Keratinocyte (primary cell): ENCODE data around the gene KIF25. TPM values are rescaled to one million over a fixed set of nuclear protein-coding genes. Genes with fewer than 3 reads are reported as not detected.
"Not testable (repeated sequence)": the region's sequence is repeated elsewhere in the genome, so short reads cannot be mapped to it uniquely, and the experiment has no call there.

Source experiments
- DNase-seq: peaks from one replicate; pipeline ENCODE4 v3.0.0-alpha.2; 2011; ENCODE audit warnings: low read depth, missing footprints, low spot score
- FAIRE-seq: peaks from 2 replicates; lab custom pipeline; 2011; peaks lifted over from hg19 to GRCh38; lab: Jason Lieb, UNC
- H2AFZ ChIP-seq: 2 replicates; pipeline ENCODE4 v1.6.0; 2012; ENCODE audit warnings: low read length, control low read depth, inconsistent platforms; ENCODE audit not compliant: control insufficient read depth
- H3K27ac ChIP-seq: 2 replicates; pipeline ENCODE4 v1.5.1; 2011; ENCODE audit warnings: low read length; ENCODE audit not compliant: control insufficient read depth, insufficient read depth
- H3K27me3 ChIP-seq: 3 replicates; pipeline ENCODE4 v1.6.0; 2011; ENCODE audit warnings: low read length; ENCODE audit not compliant: control insufficient read depth, insufficient read depth; ENCODE audit errors: extremely low read depth
- H3K36me3 ChIP-seq, 2 experiments: 2 replicates in 1 of 2; 3 replicates in 1 of 2; pipeline ENCODE4 v1.5.1; 2011; ENCODE audit warnings: low read length in 2 of 2, mild to moderate bottlenecking in 1 of 2; ENCODE audit not compliant: control insufficient read depth in 2 of 2, insufficient read depth in 2 of 2; ENCODE audit errors: extremely low read depth in 1 of 2
- H3K4me1 ChIP-seq: 3 replicates; pipeline ENCODE4 v1.5.1; 2011; ENCODE audit warnings: low read length; ENCODE audit not compliant: control insufficient read depth, insufficient read depth; ENCODE audit errors: extremely low read depth
- H3K4me2 ChIP-seq: 3 replicates; pipeline ENCODE4 v1.6.0; 2011; ENCODE audit warnings: low read depth, low read length; ENCODE audit not compliant: control insufficient read depth, insufficient read depth; ENCODE audit errors: extremely low read depth
- H3K4me3 ChIP-seq, 3 experiments: fragments of 200-600 bp in 1 of 3; sonication (generic) in 1 of 3; 2 replicates in 2 of 3; 3 replicates in 1 of 3; pipeline ENCODE4 v1.5.1; 2011 to 2016; ENCODE audit warnings: low read length in 3 of 3, mild to moderate bottlenecking in 3 of 3, control low read depth in 2 of 3, inconsistent platforms in 1 of 3, low read depth in 1 of 3, mixed read lengths in 1 of 3, mixed run types in 1 of 3, moderate library complexity in 1 of 3; ENCODE audit not compliant: control insufficient read depth in 2 of 3, insufficient read depth in 2 of 3; ENCODE audit errors: extremely low read depth in 1 of 3
- H3K79me2 ChIP-seq: 2 replicates; pipeline ENCODE4 v1.6.0; 2012; ENCODE audit warnings: low read length; ENCODE audit not compliant: control insufficient read depth, insufficient read depth
- H3K9ac ChIP-seq: 3 replicates; pipeline ENCODE4 v1.6.0; 2011; ENCODE audit warnings: low read length; ENCODE audit not compliant: control insufficient read depth, insufficient read depth; ENCODE audit errors: extremely low read depth
- H3K9me1 ChIP-seq: 3 replicates; pipeline ENCODE4 v1.6.0; 2011; ENCODE audit warnings: low read length; ENCODE audit not compliant: control insufficient read depth, insufficient read depth; ENCODE audit errors: extremely low read depth
- H3K9me3 ChIP-seq: 2 replicates; pipeline ENCODE4 v1.5.1; 2012; ENCODE audit warnings: low read depth, low read length; ENCODE audit not compliant: control insufficient read depth
- H4K20me1 ChIP-seq: 3 replicates; pipeline ENCODE4 v1.6.0; 2011; ENCODE audit warnings: low read length; ENCODE audit not compliant: control insufficient read depth, insufficient read depth; ENCODE audit errors: extremely low read depth
- CTCF ChIP-seq, 3 experiments: IDR thresholded peaks in 1 of 3; conservative IDR thresholded peaks in 1 of 3; optimal IDR thresholded peaks in 1 of 3; 2 replicates in 2 of 3; 3 replicates in 1 of 3; pipeline versions ENCODE3 to v1.5.1; 2011; ENCODE audit warnings: low read length in 3 of 3, mild to moderate bottlenecking in 3 of 3, moderate library complexity in 2 of 3, control low read depth in 1 of 3, inconsistent platforms in 1 of 3; ENCODE audit not compliant: insufficient read depth in 2 of 3; ENCODE audit errors: extremely low read depth in 1 of 3
- EZH2 ChIP-seq: IDR thresholded peaks from one replicate; pipeline ENCODE4 v1.6.1; 2012; ENCODE audit warnings: inconsistent platforms, mild to moderate bottlenecking, low read length, moderate library complexity
- dilution Hi-C: fragments of 300-500 bp; cut with MboI; formaldehyde crosslinking; loops from one replicate; pipeline ENCODE4 v1.7.0; 2020; ENCODE audit warnings: low sequenced_read_pairs; ENCODE audit not compliant: extremely low pct_ligation_motif_present
- polyA plus RNA-seq, 5 experiments: library from polyadenylated mRNA; depleted of rRNA in 3 of 5; stranded (reverse) in 3 of 5; stranded (forward) in 1 of 5; unstranded in 1 of 5; fragments of >200 nt; gene quantifications; 1 replicate in 1 of 5; 2 replicates in 3 of 5; 3 replicates in 1 of 5; pipeline versions ENCODE4 v1.2.1 to v1.2.3, GENCODE V29; 2011 to 2012; ENCODE audit warnings: missing spikeins in 2 of 5, low read depth in 1 of 5, low replicate concordance in 1 of 5

Gene KIF25
- polyA plus RNA-seq, 1 donor (not counting 4 experiments of a cell fraction or from before 2014, with no cell fraction given), result not detected

GRCh38 chr6:168000198-168001028 lies 2.9 kb downstream of the KIF25 start:
- DNase-seq, result no peak

GRCh38 chr6:168001029-168001332 lies 3.5 kb downstream of the KIF25 start:
- Histone ChIP-seq H3K79me2 (no peaks in the 10 kb centered on the region), H3K4me2 (no peak overlapping the region), H2AFZ (no peak overlapping the region), H3K27ac (no peak overlapping the region), H3K4me3 (no peak overlapping the region), H3K9me1 (no peaks in the 10 kb centered on the region), H3K4me1 (no peaks in the 10 kb centered on the region), H3K27me3 (peaks cover 56% of the 10 kb centered on the region), H3K9me3 (no peaks in the 10 kb centered on the region), H4K20me1 (no peaks in the 10 kb centered on the region), H3K9ac (no peak overlapping the region), H3K36me3 (no peaks in the 10 kb centered on the region)
- TF ChIP-seq EZH2 (no peak), CTCF (optimal IDR thresholded peaks at IDR 0.05 in 1 of 3, IDR thresholded peaks at IDR 0.05 in 1 of 3, conservative IDR thresholded peaks at IDR 0.05 in 1 of 3; ENCODE audit: extremely low read depth in 1 of 3, insufficient read depth in 2 of 3, low read length in 3 of 3) (no peak)
- DNase-seq (no peak), FAIRE-seq (no peak)
- dilution Hi-C loops, result no loop called here

More at GRCh38 chr6:168000198-168001028, 2.9 kb downstream of the KIF25 start:
- TF ChIP-seq CTCF (optimal IDR thresholded peaks at IDR 0.05 in 1 of 3, IDR thresholded peaks at IDR 0.05 in 1 of 3, conservative IDR thresholded peaks at IDR 0.05 in 1 of 3; ENCODE audit: extremely low read depth in 1 of 3, insufficient read depth in 2 of 3, low read length in 3 of 3), result no peak
- TF ChIP-seq EZH2, result no peak
- Histone ChIP-seq H2AFZ (no peak overlapping the region), H3K4me1 (no peaks in the 10 kb centered on the region), H3K9me3 (no peaks in the 10 kb centered on the region), H3K9ac (no peak overlapping the region), H4K20me1 (no peaks in the 10 kb centered on the region), H3K36me3 (no peaks in the 10 kb centered on the region), H3K79me2 (no peaks in the 10 kb centered on the region), H3K4me3 (no peak overlapping the region), H3K27me3 (peaks cover 55% of the 10 kb centered on the region), H3K27ac (no peak overlapping the region), H3K4me2 (no peak overlapping the region), H3K9me1 (no peaks in the 10 kb centered on the region)
- no peak for FAIRE-seq
- dilution Hi-C loops, result no loop called here

GRCh38 chr6:168001514-168001913 lies 4.0 kb downstream of the KIF25 start:
- H3K79me2 ChIP-seq, H4K20me1 ChIP-seq, dilution Hi-C loops, FAIRE-seq, H3K4me2 ChIP-seq, H3K9ac ChIP-seq, H2AFZ ChIP-seq, DNase-seq, H3K36me3 ChIP-seq, H3K4me1 ChIP-seq, H3K27ac ChIP-seq, H3K9me3 ChIP-seq, H3K4me3 ChIP-seq, H3K9me1 ChIP-seq: not testable (repeated sequence)
- H3K27me3 ChIP-seq, result peaks cover 61% of the 10 kb centered on the region
